ENCODE measurements around the gene MYLK.

The MYLK gene

DNA sequence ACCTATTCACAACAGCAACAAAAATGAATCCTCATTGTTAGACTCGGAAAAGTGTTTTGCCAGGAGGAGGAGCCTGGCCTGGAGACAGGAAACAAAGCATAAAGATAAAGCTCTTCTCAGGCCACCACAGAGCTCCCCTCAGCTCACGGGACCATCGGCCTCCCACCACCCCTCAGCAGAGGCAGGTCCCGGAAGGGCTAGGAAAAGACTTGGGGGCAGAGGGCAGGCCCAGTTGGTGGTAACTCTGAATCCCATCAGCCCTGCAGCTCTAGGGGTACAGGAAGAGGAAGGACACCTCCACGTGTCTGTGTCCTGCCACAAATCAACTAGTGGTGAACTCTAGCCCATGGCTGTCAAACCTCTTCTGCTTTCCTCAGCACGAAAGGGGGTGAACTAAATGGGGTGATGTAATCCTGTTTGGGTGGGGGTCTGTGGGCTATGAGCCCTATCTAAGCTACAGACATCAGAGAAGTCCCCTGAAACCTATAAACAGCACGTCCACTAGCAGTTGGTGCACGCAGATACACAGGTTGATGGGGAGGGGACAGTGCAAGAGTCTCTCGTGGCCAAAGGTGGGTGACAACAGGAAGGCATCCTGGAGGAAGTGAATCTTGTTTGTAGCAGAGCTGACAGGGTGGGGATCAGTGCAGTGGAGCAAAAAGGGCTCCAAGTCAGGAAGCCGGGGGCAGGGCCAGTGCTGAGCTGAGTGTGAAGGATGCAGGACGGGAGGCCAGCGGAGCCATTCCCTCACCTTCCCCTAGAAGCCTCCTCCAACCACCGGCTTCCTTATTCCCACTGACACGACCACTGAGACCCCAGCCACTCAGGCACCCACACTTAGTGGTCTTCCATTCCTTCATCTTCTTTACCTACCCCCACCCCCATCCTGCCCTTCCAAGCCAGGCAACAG, 188.1 kb downstream of the MYLK start:
- DNase-seq (ENCODE audit: low spot score), result no peak

DNA sequence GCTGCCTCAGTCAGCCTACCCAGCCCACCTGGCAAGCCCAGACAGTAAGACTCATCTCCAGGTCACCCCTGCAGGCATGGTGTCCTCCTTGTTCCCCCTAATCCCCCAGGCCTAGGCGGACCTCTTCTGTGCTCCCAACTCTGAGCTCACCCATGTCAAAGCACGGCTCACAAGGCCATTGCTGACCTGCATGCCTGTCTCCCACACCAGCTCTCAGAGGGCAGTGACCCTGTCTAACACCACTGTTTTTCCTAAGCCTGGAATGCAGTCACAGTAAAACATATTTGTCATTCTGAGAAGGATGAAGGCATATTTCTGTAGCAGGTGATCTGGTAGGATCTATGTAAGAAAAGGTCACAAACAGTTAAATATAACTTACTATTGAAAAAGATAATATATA, 189.0 kb downstream of the MYLK start:
- no peak for DNase-seq (ENCODE audit: low spot score)

DNA sequence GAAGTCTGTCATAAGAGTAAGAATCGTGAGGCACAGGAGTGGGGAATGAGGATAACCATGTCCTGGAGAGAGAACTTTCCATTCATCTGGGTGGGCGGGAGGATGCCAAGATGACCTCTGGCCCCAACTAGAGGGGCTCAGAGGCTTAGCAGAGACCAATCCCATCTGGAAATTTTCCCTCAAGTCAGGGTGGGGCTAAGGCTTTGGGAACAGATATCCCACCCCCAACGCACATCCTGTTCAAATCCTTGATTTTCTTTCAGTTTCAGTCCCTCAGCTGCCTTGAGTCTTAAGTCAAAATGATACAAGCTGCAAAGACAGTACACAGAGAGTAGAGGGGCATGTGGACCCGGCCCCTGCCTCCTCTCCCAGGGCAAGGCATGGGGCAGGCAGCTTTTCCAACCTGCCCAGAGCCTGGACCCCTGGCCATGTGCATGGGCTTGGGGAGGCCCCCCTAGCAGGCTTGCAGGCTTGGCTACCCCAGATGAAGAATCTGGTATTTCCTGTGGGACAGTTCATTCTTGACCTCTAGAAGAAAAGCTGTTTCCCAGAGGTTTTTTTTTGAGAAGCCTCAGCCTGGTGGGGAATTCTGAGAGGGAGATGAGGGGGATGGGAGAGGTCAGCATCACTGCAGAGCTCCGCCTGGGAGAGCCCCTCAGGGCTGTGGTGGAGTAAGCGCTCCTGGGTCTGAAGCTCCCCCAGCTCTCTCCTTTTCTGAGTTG, 189.6 kb downstream of the MYLK start:
- no peak for DNase-seq (ENCODE audit: low spot score)

DNA sequence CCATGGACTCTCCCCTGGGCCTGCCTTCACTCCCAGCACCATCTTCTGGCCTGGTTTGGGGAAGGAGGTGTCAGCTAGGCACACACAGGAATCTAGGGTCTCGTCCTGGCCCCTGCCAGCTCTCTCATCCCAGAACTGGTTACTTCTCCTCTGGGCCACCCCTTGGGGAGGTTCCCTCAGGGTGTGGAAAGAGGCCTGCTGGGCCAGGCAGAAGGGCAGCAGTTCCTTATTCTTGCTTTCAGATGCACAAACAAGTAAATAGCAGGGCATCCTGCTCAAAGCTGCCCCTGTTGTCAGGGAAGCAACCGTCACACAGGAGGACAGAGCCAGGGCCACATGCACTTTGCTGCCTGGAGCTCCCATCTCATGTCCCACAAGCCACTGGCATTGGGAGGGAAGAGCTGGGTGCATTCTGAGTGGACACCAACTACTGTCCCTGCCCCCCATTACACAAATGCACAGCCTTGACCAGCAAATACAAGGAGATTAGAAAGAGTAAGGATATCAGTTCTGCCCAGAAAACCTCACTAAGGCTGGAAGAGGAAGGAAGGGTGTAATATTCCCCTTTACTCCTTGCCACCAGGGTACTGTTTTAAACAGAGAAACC, 190.4 kb downstream of the MYLK start:
- no peak for DNase-seq (ENCODE audit: low spot score)

DNA sequence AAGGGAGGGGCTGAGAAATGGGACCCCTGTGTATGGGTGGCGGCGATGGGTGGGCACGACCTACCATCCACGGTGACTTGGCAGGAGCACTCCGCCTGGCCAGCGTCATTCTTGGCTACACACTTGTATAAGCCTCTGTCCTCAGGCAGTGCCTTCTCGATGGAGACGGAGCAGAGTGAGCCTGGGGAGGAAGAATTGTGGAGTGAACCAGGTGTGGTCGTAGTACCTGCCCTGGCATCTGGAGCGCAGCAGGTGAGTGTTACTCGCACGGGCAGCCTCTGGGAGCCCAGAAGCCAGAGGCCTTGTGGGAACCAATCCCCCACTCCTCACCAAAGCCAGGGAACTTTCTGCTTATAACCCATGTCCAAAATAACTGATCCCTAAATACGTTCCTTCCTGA, 191.5 kb downstream of the MYLK start:
- no peak for DNase-seq (ENCODE audit: low spot score)

DNA sequence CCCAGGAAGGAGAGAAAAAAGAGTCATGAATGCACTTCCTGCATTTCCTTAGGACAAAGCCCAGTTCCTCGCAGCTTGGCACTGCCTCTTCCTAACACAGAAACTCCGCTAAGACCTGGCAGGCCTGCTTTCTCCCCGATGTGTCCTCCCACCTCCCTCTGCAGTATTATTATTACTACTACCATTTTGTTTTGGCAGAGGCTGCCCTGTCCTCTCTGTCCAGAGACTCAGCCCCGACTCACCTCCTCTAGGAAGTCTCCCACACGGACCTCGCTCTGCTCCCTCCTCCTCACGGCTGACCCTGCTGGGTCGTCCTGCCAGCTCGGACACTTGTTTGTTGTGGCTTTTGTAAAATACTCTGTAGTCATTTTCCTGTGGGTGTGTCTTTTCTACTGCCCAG, 192.1 kb downstream of the MYLK start:
- DNase-seq (ENCODE audit: low spot score), result no peak

DNA sequence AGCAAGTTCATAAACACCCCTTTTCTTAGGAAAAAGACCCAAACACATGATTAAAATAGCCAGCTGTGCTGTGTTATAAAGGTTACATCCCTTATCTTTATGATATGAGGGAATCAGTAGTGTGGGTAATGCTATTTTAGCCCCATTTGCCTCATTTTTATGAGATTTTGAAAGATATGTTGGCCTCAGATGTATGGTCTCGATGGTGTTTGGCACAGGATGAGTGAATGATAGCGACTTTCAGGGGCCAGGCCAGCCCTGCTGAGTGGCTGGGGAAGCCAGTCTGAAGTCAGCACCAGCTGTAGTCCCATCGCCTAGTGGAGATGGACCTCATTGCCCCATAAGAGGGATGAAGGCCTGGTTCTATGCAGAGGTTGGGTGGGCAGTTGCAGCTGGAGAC, 194.3 kb downstream of the MYLK start:
- DNase-seq (ENCODE audit: low spot score), result no peak

DNA sequence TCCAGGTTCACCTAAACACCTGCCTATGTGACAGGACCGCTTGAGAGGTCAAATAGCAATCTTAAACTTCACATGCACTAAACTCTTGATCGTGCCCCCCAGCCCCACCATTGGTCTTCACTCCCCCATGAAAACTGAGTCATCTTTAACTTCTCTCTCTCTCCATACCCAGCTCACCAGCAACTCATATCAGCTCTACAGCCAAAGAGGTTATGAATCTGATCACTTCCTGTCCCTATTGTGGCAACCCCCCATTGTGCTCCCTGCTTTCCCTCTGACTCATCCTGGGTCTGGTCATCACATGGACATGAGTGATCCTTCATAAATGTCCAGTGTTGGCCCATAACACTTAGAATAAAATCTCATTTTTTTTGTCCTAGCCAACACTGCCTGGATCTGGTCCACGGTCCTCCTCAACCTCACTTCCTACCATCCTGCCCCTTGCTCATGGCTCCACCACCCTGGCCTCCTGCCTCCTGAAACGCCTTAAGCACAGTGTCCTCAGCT, 195.8 kb downstream of the MYLK start:
- peak; percentile 63 for DNase-seq (ENCODE audit: low spot score)

DNA sequence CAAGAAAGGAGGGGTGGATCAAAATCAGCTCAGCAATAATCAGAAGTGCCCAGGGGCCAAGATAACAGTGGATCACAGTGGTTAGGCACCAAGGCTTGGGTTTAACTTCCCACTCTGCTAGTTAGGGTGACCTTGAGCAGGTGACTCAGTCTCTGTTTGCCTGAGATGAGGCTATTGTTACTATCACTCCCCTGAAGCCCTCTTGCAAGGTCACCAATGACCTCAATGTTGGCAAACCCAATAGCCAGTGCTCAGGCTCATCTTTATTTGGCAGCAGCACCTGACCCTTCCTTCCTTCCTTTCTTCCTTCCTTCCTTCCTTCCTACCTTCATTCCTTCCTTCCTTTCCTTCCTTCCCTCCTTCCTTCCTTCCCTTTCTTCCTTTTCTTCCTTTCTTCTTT, 196.8 kb downstream of the MYLK start:
- no peak for DNase-seq (ENCODE audit: low spot score)

DNA sequence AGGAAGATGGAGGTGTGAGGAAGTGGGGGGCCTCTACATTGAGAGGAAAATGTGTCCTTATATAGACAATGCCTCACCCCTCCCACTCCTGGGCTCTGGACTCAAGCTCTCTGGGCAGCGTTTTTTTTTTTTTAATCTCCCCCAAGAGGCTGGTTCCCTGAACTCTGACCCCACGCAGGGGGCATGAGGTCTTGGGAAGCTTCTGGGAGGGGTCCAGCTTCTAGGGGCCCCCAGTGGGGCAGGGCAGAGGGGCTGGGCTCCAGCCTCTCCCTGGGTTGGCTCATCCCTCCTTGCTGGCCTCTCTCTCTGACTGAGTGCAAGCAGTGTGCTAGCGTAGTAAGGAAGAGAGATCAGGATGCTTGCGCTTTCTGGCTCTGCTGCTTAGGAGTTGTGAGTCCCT, 197.9 kb downstream of the MYLK start:
- DNase-seq (ENCODE audit: low spot score), result no peak

DNA sequence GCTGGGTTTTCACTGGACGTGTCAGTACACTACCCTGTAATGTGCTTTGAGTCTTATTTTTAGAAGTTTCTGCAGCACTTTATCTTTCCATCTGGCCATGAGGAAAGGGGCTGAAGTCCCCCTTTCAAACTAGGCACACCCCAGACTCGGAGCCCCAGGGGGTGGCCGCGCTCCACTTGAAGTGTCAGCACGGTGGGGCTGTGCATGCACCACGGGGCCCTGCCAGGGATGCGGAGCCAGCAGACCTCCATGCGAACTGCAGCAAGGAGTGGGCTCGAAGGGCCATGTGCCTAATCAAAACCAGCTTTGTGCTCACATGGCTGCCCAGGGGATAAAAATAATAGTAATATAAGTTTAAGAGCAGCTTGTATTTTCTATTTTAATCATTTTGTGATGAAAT, 198.4 kb downstream of the MYLK start:
- no peak for DNase-seq (ENCODE audit: low spot score)

DNA sequence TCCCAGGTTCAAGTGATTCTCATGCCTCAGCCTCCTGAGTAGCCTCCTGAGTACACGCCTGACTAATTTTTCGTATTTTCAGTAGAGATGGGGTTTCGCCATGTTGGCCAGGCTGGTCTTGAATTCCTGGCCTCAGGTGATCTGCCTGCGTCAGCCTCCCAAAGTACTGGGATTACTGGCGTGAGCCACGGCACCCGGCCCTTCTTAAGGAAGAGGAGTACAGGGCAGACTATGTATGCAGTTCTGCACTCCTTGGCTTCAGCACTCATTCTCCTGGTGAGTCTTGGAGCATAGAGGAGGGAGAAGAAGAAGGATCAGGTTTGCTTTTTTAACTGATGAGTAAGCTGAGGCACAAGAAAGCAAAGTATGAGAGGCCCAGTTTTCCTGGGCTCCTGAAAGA, 199.5 kb downstream of the MYLK start:
- DNase-seq (ENCODE audit: low spot score), result no peak

DNA sequence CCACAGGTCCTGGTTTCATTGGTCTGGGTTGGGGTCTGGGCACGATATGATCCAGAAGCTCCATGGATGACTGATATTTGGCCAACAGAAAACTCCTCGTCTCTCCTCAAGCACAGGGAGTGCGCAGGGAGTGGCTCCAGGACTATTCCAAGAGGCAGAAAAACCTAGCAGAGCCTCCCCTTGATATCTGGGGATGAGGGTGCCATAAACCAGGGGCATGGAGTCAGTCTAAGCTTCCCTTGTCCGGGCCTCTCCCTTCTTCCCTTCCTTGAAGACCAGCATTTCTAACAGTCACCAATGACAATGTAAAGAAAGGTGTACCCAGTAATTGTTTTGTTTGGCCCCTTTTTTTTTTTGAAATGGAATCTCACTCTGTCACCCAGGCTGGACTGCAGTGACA, 199.9 kb downstream of the MYLK start:
- DNase-seq (ENCODE audit: low spot score), result no peak

DNA sequence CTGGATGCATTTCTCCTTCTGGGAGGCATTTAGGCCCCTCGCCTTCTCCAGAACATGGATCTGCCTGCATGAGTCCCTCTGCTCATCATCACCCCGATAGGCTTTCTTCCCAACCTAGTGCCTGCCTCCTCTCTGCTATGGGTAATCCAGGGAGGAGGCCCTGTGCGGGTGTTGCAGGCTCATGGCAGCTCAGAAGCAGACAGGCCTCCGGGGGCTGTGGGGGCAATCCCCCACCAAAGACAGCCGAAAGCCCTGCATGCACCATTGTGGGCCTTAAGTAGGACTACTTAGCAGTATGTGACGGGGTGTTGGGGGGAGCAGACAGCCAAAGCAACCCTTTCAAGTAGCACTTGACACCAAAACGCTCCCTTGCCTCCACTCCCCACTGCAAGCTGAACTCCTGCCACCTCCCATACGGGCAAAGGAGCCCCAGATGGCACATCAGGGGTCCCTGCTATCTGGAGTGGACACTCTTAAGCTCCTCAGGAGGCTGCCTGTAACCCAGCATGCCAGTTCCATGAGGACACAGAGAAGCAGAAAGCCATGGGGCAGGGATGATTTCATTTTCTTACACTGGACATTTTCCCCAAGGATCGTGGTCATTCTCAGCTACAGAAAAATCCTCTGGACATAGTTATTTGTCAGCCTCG, 200.5 kb downstream of the MYLK start:
- DNase-seq (ENCODE audit: low spot score), result no peak

DNA sequence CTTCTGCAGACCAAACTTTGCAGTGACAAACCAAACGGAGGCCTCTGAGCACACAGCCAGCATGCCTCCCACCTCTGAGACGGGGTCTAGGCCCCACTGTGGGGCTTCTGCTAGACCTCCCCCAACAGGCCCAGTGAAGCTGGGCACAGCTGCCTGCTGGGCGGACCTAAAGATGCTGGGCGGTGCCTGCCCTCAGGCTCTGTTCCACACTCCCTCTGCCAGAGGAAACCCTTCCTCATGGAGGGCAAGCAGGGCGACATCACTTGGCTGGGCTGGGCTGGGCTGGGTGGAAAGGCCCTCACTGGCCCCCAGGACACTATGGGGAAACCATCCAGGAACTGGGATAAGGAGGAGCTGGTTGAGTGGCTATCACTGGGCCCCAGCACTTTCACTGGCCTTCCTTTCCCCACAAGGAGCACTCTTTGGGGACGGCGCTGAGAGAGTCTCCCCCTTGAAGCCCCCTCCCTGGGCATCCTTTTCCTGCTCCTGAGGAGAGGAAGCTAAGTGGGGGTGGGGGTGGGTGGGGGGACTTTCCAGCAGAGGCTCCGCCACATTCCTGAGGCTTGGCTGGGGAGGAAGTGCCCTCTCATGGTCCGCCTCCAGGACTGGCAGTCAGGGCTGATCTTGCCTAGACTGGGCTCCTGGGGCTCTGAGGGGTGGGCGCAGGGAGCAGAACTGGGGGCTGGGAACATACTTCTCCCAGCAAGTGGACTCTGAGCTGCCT, 201.2 kb downstream of the MYLK start:
- no peak for DNase-seq (ENCODE audit: low spot score)

DNA sequence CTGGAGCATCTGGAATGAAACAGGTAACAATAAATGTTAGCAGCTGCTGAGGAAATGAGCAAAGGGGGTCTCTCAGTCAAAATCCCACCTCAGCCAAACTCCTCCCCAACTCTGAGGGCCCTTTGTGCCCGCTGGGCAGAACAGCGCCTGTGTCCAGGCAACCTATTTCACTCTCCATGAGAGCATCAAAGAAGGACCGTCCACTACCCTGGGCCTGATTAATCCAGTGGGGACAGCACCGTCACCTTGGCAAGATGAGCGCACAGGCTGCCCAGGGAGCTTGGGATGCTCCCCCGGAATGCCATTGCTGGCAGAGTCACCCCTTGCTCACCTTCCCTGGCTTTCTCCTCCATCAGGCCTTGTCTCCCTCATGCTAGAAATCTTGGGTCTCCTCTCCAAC, 201.8 kb downstream of the MYLK start:
- no peak for DNase-seq (ENCODE audit: low spot score)

DNA sequence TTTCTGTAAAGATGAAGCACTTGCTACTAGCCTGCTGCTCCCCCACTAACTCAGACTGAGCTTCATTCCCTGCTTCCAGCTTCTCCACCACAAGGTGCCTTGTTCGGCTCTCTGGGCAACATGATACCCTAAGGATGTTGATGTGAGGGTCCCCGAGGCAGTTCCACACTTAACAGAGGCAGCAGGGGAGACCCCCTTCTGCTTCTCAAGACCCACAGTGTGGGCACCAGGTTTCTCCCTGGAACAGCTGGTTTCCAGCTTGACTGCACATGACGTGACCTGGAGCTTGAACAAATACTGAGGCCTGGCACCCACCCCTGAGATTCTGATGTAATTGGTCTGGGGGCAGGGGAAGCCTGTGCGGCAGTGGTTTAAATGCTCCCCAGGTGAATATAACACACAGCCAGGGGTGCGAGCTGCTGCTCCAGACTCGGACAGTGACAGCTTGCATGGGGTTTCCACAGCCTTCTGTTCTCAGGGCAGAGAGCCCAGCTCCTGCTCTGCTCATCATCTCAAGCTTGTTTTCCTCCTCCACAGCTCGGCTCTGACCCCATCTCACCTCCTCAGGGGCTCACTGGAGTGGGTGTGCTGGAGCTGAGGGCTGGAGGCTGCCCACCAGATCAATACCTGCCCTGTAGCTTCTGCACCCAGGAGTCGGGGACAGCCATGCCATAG, 204.3 kb downstream of the MYLK start:
- DNase-seq (ENCODE audit: low spot score), result no peak

DNA sequence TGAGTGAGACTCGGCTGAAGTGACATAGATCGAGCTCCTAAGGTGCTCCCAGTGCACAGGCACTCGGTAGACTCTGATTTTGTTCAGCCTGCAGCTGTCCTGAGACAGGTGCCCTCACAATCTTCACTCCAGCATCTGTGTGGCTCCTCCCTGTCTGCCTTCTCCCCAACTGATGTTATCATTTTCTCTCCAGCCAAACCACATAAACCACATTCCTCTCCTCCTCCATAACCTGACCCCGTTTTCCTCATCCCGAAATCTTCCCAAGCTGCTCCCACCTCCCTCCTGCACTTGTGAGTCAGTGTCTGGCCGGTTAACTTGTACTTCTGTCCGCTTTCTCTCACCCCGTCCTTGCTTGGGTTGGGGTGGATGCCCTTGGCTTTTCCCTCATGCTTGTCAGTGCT, 206.0 kb downstream of the MYLK start:
- peak; percentile 49 for DNase-seq (ENCODE audit: low spot score)

DNA sequence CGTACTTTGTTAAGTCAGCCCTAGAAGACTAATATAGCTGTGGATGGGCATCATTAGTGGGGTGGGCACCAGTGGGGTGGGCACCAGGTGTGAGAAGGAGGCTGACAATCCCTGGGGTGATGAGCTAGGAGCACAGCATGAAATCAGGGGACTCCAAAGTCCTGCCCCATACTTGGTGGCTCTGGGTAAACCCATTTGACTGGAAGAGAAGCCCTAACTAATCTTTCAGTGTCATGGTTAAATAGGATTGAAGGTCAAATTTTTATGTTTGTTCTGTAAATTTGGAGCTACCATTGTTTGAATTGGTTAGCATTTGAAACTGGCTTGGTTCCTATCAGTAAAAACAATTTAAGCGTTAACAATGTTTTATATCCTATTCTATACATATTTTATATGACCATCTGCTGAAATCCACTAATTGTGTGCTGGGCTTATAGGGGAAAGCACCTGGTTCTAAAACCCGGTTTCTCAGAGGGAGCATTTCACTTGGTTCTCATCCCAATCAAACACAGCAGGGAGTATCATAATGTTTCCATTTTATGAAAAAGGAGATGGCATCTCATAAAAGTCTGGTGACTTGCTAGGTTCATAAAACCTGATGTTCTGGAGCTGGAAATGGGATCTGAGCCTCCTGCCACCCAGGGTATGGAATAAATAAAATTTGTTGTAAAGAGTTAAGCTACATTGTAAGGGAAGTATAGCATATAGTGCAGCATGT, 211.5 kb downstream of the MYLK start:
- DNase-seq (ENCODE audit: low spot score), result no peak

DNA sequence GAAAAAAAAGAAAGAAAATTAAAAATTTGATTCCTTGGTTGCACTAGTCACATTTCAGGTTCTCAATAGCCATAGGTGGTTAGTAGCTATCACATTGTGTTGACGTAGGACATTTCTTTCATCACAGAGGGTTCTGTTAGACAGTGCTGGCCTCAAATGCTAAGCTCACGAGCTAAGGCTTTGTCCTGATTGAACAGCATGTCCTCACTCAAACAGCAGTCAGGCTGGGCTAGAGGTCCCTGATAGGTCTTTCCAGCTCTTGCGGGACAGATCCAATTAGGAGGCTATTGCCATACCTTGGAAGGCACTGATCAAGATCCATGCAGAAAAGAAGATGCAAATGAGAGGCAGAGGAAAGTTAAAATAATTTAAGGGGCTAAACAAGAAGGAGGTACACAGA, 213.4 kb downstream of the MYLK start:
- DNase-seq (ENCODE audit: low spot score), result no peak

DNA sequence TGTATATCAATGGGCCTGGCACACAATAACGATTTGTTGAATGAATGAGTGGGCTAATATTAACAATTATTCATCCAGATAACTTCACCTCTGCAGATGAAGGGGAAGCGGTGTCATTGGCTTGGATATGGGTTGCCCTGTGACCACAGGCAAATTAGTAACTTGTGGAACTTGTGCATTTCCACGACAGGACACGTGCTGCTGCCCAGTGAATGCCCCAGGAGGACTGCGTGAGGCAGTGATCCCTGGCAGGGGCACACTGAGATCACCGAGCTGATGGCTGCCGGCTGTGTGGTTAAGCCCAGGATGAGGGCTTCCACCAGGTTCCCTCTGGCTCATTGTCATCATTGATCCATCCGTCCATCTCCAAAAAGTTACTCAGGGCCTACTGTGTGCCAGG, 215.2 kb downstream of the MYLK start:
- no peak for DNase-seq (ENCODE audit: low spot score)
